Stimulated activated CD8-positive, alpha-beta memory T cell treated with anti-CD3 and anti-CD28 coated beads, Interleukin-12 subunit alpha, Interleukin-12 subunit beta, amount 100 ng/mL, for 24 hours (primary cell): ENCODE results near the gene DNASE1L2.
"Not testable (repeated sequence)": the region's sequence is repeated elsewhere in the genome, so short reads cannot be mapped to it uniquely, and the experiment has no call there.

Experiments
- DNase-seq: peaks from one replicate; pipeline ENCODE4 v3.0.0-alpha.2; 2020; ENCODE audit errors: extremely low read depth

Gene DNASE1L2

DNA sequence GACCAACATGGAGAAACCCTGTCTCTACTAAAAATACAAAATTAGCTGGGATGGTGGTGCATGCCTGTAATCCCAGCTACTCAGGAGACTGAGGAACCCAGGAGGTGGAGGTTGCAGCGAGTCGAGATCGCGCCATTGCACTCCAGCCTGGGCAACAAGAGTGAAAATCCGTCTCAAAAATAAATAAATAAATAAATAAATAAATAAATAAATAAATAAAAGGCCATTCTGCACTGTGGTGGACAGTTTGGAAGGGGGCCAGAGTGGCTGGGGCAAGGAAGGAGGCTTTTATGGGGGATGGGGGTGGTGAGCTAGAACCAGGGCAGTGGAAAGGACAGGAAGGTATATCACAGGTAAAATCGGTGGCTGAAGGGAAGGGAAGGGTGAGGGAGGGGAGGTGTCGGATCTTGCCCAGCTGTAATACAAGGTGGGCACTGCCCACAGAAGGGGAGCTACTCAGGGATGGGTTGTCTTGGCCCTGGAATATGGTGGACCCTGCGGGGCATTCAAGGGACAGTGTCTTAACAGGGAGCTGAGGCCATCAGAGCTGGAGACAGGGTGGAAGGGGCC is 33.0 kb upstream of the DNASE1L2 start:
- DNase-seq: not testable (repeated sequence)

DNA sequence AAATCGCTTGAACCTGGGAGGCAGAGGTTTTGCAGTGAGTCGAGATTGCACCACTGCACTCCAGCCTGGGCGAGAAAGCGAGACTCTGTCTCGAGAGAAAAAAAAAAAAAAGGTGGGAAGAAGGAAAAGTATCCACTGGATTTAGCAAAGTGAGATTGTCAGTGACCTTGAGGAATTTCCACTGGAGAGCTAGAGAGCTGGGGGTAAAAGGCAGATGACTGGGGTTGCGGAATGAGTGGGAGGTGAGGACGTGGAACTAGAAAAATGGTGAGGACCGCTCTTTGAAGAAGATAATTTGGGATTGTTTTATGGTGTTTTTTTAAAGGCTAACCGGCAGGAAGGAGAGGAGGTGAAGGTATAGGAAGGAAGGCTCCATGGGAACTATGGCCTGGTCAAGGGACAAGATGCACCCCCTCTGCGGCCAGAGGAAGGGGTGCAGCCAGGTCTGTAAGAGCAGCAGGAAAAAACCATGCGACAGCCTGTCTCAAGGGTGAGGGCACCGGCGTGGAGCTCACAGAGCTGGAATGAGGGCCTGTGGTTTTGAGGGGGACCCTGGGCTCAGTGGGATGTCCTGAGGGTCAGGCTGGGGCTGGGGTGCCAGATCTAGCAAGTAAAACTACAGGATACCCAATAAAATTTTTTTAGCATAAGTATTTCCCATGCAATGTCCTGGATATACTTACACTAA is 31.7 kb upstream of the DNASE1L2 start:
- no peak for DNase-seq

DNA sequence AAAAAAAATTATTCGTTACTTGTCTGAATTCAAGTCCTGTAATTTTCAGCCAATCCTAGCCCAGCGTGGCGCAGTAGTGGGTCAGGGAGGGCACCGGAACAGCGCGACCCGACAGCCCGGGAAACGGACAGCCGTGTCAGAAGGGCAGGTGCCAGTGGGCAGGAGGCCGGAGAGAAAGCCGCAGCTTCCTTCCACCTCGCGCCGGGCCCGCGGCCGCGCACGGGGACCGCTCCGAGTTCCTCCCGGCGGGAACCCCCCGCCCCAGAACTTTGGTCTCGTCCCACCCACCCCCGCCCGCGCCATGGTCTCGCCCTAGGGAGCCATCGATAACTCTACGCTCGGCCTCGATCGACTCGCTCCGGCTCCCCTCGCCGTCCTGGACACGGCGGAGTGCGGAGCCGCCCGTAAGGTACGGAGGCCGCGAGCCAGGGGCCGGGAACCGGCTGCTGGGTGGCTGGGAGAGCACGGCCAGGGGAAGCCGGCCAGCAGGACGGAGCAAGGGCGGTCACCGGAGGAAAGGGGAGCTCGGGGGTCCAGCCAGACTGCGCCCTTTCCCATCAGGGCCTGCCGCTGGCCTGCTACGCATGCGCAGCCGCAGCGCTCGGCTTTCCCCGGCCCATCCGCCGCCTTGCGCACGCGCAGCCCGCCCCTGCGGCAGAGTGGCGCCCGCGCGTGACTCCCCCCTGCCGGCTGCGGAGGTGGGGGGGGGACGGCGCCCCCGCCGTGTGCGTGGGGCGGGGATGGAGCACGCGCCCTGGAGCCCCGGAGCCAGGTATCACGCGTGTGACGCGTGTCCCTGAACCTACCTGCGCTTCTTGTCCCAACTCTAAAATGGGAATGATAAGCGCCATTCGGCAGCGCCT is 30.9 kb upstream of the DNASE1L2 start, which contains the start of gene MLST8:
TSS of gene MLST8 (plus strand) at position 351 of the 863 bp plus-strand sequence. CDS start 632 bp downstream, outside the sequence.
- peak; percentile 77 for DNase-seq

DNA sequence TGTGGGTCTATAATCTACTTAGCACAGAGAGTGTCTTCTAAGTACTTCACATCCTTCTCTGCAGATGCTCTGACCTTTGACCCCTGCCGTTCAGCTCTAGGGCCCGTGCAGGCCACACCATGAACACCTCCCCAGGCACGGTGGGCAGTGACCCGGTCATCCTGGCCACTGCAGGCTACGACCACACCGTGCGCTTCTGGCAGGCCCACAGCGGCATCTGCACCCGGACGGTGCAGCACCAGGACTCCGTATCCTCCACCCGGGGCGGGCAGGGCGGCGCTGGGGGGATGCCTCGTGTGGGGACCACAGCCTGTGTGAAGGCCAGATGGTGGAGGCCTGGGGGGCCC is 30.3 kb upstream of the DNASE1L2 start:
- no peak for DNase-seq

DNA sequence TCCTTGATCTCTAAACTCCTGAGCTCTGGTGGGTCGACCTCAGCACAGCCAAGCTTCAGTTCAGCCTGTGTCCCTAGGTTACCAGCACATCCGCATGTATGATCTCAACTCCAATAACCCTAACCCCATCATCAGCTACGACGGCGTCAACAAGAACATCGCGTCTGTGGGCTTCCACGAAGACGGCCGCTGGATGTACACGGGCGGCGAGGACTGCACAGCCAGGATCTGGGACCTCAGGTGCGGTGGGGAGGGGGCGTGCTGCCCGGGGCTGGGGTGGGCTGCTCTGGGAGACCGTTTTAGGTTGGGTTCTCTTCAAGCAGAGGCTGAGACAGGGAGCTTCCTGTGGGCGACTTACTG is 29.8 kb upstream of the DNASE1L2 start:
- no peak for DNase-seq

DNA sequence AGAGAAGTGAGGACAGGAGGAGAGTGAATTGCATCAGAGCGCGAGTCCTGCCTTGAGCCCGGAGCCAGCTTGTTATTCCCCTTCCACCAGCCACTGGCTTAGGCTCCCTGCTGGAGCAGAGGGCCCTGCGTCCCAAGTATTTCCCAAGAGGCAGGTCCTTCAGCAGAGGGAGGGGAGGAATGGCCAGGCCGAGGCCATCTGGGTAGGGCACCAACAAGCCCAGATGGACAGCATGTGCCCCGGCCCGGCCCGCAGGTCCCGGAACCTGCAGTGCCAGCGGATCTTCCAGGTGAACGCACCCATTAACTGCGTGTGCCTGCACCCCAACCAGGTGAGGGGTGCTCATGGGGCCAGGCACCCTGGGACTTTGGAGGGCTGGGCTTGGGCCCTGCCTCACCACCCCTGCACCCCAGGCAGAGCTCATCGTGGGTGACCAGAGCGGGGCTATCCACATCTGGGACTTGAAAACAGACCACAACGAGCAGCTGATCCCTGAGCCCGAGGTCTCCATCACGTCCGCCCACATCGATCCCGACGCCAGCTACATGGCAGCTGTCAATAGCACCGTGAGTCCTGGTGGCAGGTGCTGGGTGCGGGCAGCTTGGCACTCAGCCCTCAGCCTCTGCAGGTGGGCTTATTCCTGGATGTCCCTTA is 29.3 kb upstream of the DNASE1L2 start:
- no peak for DNase-seq

DNA sequence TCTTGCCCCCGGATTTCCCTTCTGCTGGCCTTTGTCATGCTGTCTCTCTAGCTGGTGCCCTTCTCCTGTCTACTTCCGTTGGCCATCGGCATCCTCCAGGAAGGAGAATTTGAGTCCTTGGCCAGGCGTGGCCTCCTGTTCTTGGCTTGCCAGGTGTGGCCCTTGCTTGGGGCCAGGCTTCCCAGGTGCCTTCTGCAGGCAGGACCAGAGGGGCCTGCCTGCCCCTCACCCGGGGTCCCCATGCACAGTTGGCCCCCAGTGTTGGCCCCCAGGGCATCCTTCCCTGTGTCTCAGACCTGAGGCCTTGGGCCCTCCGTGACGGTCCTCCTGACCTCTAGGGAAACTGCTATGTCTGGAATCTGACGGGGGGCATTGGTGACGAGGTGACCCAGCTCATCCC is 28.4 kb upstream of the DNASE1L2 start:
- DNase-seq: no peak

DNA sequence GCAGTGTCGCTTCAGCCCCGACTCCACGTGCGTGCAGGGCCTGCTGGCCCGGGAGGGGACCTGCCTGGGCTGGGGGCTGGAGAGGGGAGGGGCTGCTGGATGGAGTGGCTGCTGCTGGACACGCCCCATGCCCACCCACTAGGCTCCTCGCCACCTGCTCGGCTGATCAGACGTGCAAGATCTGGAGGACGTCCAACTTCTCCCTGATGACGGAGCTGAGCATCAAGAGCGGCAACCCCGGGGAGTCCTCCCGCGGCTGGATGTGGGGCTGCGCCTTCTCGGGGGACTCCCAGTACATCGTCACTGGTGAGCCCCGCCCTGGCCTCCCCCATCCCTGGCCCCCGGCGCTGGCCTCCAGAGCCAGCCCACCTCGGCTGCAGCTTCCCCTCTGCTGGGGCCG is 27.9 kb upstream of the DNASE1L2 start:
- no peak for DNase-seq

DNA sequence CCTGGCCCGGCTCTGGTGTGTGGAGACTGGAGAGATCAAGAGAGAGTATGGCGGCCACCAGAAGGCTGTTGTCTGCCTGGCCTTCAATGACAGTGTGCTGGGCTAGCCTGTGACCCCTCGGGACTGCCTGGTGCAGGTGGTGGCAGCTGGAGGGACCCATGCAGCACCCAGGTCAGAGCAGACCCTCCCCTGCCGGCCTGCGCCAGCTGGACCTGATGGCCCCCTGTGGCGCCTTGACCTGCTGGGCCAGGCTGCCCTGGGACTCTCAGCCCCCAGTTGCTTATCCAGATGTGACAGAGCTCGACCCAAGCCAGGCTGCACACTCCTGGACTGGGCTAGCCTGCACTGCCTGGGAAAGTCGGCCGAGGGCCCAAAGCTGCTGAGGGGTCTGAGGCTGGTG is 27.5 kb upstream of the DNASE1L2 start:
- no peak for DNase-seq

DNA sequence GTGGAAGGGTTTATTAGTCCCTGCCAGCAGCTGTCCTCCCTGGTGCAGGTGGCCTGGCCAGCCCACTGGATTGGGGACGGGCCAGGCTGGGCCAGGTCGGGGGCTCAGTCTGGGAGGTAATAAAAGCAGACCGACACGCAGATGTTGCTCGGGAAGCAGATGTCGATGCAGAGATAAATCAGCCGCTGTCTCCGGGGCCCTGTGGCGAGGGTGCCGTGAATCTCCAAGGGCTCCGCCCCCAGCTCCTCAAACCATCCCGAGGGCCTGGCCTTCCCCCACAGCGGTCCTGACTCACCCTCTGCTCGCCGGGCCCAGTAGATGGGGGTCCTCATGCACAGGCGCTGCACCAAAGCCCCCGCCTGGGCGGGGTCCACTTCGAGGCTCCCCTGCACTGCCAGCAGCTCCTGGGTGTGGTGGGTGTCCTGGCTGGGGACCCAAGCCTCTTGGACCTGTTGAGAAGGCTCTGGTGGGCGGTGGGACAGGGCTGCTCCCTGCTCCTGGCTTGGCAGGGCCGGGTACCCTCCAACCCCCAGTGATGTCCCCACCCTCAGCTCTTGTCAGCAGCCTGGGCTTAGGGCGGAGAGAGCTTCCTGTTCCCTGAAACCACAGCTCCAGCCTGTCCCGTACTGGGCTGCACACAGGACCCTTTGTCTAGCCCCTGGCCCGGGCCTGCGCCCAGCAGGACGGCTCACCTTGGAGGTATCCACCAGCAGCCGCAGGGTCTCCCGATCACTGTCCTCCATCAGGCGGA is 26.8 kb upstream of the DNASE1L2 start:
- no peak for DNase-seq

DNA sequence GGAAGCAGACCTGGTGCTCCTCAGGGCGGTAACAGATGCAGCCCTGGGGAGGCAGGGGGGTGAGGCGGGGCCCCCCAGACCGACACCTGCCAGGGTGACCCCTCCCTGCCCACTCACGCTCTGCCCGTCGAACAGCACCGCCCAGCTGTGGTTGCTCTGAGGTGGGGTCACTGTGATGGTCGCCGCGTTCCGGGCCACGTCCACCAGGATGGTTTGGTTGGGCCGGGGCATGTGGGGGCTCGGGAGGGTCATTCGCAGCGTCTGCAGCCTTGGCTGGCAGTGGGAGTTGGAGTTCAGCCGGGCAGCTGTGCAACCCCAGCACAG is 26.3 kb upstream of the DNASE1L2 start:
- no peak for DNase-seq

DNA sequence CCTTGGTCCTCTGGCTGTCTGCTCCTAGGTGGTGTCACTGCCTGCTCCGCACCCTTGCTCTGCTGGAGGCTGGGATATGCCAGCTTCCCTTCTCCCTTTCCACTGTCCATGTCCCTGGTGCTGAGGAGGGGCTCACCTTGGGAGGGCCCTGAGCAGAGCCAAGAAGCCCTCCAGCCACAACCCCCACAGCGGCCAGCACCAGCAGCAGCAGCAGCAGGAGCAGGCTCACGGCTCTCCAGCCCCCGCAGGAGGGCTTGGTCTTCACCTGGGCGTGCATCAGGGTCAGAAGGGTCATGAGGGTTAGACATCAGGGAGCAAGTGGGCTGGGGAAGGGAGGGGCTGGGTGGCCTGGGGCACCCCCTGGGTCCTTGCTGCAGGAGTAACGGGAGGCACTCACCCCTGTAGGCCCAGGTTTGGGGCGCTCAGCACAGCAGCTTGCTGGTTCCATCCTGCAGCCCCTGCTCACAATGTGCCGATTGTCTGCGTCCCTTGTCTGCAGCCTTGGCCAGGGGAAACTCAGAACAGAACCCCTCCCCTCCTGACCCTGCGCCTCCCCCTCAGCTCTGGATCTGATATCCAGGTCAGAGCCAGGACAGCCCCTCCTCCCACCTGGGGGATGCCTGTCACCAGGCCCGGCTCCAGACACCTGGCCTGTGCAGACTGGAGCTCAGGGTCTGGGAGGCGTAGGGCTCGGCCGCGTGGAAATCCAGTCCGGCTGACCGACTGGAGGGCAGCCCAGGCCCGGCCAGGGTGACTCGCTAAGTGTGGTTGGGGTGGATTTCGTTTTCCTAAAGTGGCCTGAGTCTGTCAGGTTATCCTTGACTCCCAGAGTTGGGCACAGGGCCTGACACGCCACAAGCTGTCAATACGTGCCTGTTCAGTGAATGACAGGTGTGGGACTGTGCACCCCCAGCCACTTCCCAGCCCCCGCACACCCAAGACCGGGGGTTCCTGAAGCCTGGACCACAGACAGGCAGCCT is 25.6 kb upstream of the DNASE1L2 start, which contains the start of gene BRICD5:
TSS of gene BRICD5 (minus strand) at position 478 of the 980 bp plus-strand sequence. CDS start at position 448, 30 bp downstream.
- DNase-seq: no peak

DNA sequence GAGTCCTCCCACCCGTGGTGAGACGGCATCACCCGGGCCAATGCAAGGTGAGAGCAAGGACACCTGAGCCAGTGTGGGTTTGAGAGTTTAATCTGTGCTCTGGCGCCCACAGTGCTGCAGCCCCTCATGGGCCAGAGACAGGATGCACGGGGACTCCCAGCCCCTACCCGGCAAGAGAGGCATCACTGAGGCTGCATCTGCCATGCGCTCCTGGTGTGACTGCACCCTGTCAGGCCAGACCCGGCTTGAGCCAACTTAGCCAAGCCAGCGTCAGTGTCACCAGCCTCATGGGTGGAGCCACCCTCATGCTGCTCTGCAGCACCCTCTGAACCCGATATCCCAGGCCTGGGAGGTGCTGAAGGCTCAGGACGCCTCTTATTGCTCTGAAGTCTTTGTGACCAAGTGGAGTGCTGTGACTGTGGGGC is 24.3 kb upstream of the DNASE1L2 start:
- DNase-seq: no peak

DNA sequence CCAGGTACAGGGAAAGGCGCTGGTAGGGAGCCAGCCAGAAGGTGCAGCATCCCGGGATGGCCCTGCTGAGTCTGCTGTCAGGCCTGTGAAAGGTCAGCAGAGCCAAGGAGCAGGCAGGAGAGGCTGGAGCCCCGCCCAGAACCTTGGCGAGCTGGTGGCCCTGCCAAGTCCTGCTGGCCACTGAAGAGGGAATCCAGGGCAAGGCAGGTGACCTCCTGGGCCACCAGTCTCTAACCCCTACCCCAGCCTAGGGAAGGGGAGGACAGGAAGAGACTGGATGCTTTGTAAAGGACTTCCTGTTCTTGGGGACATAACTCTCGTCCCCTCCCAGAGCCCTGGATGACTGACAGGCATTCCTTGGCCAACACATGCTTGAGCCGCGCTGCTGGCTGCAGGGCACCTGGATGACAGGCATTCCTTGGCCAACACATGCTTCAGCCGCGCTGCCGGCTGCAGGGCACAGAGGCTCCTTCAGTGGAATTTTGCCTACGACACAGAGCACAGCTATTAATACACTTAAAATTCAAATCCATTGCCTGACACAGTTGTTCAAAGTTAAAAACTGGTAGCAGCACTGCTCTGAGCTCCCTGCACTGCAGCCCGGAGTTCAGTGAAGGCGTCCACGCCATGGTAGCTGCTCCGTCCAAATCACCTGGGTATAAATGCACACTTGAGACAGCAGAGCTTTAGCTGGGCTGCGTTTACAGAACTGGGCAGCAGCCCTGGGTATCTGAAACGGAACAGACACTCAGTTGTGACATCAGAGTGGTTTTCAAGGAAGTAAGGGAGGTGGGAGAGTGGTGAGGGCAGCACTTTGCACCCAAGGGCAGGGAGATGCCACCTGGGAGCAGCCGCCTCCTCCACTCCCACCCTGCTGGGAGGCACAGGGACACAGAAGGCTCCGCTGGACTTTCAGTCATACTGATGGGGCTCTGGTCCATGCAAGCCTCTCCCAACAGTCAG is 23.6 kb upstream of the DNASE1L2 start:
- no peak for DNase-seq

DNA sequence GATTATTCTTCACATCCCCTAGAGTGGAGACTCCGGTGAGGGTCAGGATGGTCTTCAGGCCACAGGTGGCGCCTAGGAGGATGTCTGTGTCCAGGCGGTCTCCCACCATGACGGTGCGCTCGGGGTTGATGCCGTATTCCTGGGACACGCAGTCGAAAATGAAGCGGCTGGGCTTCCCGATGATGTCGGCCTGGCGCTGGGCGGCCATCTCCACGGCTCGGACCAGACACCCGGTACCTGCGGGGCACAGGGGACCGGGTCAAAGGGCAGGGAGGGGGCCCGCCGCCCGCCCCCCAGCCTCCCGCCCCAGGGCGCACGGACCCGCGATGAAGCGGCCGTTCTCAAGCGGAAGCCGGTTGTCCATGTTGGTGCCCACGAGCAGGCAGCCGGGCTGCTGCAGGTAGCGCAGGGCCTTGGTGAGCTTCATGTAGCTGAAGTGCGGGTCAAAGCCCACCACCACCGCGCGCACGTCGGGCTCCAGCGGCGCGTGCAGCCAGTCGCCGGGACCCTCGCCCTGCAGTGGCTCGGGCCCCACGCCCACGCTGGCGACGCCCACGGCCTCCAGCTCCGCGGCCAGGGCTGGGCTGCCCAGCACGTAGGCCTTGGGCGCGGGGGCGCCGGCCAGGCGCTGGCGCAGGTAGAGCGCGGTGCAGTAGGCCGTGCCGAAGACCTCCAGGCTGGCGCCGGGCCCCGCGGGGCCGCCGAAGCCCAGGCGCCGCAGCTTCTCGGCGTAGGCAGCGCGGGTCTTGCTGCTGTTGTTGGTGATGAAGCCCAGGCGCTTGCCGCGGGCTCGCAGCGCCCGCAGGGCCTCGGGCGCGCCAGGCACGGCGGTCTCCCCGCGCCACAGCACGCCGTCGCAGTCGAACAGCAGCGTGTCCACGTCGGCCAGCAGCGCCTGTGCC is 22.2 kb upstream of the DNASE1L2 start:
- no peak for DNase-seq

DNA sequence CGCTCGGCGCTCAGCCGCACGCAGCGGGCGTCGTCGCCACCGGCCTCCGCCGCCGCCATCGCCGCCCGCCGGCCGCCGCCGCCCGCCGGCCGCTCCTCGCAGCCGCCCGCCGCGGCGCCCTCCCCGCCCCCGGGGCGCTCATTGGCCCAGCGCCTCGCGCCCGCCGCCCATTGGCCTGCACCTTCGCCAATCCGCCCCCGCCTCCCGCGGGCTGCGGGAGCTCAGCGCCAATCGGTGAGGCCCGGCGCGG is 21.6 kb upstream of the DNASE1L2 start, which contains the start of gene PGP:
TSS of gene PGP (minus strand) at position 122 of the 250 bp plus-strand sequence. CDS start at position 59, 63 bp downstream.
- no peak for DNase-seq

DNA sequence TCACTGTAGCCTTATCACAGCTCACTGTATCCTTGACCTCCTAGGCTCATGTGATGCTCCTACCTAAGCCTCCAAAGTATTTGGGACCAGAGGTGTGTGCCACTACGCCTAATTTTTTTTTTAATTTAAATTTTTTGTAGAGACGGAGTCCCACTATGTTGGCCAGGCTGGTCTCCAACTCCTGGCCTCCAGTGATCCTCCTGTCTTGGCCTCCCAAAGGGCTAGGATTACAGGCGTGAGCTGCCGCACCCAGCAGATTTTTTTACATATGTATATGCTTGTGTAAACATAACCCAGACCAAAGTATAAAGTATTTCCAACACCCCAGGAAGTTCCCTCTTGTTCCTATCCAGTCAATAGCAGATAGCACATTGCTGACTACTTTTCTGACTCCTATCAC is 19.9 kb upstream of the DNASE1L2 start:
- no peak for DNase-seq

DNA sequence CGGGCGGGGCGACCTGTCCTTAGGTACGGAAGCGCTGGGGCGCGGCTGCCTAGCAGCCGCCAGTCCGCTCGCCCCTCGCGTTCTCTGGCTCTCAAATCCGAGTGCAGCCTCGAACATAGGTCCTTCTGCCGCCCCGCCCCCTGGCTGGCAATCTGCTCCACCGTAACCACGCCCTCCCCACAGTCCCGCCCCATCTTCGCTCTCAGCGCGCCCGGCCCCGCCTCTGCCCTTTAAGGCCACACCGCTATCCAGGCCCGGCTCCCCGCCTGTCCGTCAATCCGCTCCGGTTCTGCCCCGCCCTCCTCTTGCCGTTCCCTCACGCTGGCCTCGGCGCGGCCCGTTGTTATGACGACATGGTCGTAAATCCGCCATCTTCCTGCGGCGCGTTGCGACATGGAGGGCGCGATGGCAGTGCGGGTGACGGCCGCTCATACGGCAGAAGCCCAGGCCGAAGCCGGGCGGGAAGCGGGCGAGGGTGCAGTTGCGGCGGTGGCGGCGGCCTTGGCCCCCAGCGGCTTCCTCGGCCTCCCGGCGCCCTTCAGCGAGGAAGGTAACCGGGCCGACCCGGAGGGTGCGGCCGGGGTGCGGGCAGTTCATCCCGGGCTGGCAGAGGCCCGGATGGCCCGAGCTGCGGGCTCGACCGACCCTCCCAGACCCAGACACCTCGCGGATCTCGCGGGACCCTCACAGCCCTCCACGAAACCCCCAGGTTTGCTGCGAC is 12.9 kb upstream of the DNASE1L2 start, which contains the start of gene E4F1:
TSS of gene E4F1 (plus strand) at position 371 of the 721 bp plus-strand sequence. CDS start at position 394, 23 bp downstream.
- peak; percentile 100 for DNase-seq
